HEK293T (cell line): ENCODE results near the gene MAP2K5.

Experiments used
- CTCF ChIA-PET: fragments of 350-600 bp; formaldehyde crosslinking; extraction: SDS; loops from one replicate; lab custom pipeline; 2021; ENCODE audit warnings: antibody characterized with exemption, inconsistent platforms; lab: Yijun Ruan, JAX
- POLR2A ChIA-PET: fragments of 350-600 bp; formaldehyde crosslinking; extraction: SDS; loops from one replicate; lab custom pipeline; 2020; ENCODE audit warnings: antibody characterized with exemption, inconsistent platforms; lab: Yijun Ruan, JAX
- DNase-seq: peaks from one replicate; pipeline ENCODE4 v3.0.0; 2012; ENCODE audit warnings: mixed read lengths; ENCODE audit errors: extremely low spot score
- ARNT ChIP-seq: fragments of 450-650 bp; IDR thresholded peaks from 2 replicates; pipeline ENCODE4 v1.6.1; 2017; ENCODE audit warnings: mild to moderate bottlenecking
- BHLHE40 ChIP-seq: fragments of 450-650 bp; IDR thresholded peaks from 2 replicates; pipeline ENCODE4 v1.6.1; 2016; ENCODE audit warnings: mild to moderate bottlenecking, moderate library complexity, borderline replicate concordance
- CTBP1 ChIP-seq: fragments of 450-650 bp; IDR thresholded peaks from 2 replicates; pipeline ENCODE4 v1.6.1; 2016; ENCODE audit warnings: borderline replicate concordance
- ELF4 ChIP-seq: fragments of 450-650 bp; IDR thresholded peaks from 2 replicates; pipeline ENCODE4 v1.6.1; 2017; ENCODE audit warnings: antibody characterized with exemption
- FOXA1 ChIP-seq: fragments of 450-650 bp; IDR thresholded peaks from 2 replicates; pipeline ENCODE4 v1.6.1; 2016; ENCODE audit warnings: mild to moderate bottlenecking
- FOXK2 ChIP-seq: fragments of 450-650 bp; IDR thresholded peaks from 2 replicates; pipeline ENCODE4 v1.6.1; 2016; ENCODE audit warnings: mild to moderate bottlenecking
- FOXM1 ChIP-seq: fragments of 450-650 bp; IDR thresholded peaks from 2 replicates; pipeline ENCODE4 v1.6.1; 2017; ENCODE audit warnings: mild to moderate bottlenecking, borderline replicate concordance
- HDGF ChIP-seq: fragments of 450-650 bp; IDR thresholded peaks from 2 replicates; pipeline ENCODE4 v1.6.1; 2017; ENCODE audit warnings: antibody characterized with exemption, borderline replicate concordance
- L3MBTL2 ChIP-seq: fragments of 450-650 bp; conservative IDR thresholded peaks from 2 replicates; pipeline ENCODE4 v1.6.1; 2016; ENCODE audit warnings: mild to moderate bottlenecking
- LEF1 ChIP-seq: fragments of 450-650 bp; IDR thresholded peaks from 2 replicates; pipeline ENCODE4 v1.6.1; 2017; ENCODE audit warnings: mild to moderate bottlenecking, borderline replicate concordance
- NFRKB ChIP-seq: fragments of 450-650 bp; IDR thresholded peaks from 2 replicates; pipeline ENCODE4 v1.6.1; 2016; ENCODE audit warnings: mild to moderate bottlenecking, moderate library complexity
- PKNOX1 ChIP-seq: fragments of 450-650 bp; IDR thresholded peaks from 2 replicates; pipeline ENCODE4 v1.6.1; 2016
- SP1 ChIP-seq: fragments of 450-650 bp; IDR thresholded peaks from 2 replicates; pipeline ENCODE4 v1.6.1; 2017
- SUZ12 ChIP-seq: fragments of 450-650 bp; IDR thresholded peaks from 2 replicates; pipeline ENCODE4 v1.6.1; 2016; ENCODE audit warnings: mild to moderate bottlenecking
- TARDBP ChIP-seq: fragments of 450-650 bp; IDR thresholded peaks from 2 replicates; pipeline ENCODE4 v1.6.1; 2016
- ZNF384 ChIP-seq: fragments of 450-650 bp; IDR thresholded peaks from 2 replicates; pipeline ENCODE4 v1.6.1; 2016

Gene MAP2K5

GRCh38 chr15:67528513-67528912 is 14.0 kb upstream of the MAP2K5 start:
- no peak for DNase-seq
- ChIA-PET POLR2A (interaction anchor here (1.7 kb wide), 1 partner anchor 14 kb away, joined by 9 read pairs; the partner anchor contains the start of gene MAP2K5), CTCF (no interaction called here)
- TF ChIP-seq SP1 (no peak), CTBP1 (no peak), FOXA1 (no peak), SUZ12 (no peak), NFRKB (no peak), L3MBTL2 (no peak), ARNT (no peak), BHLHE40 (no peak), PKNOX1 (no peak), LEF1 (no peak), ZNF384 (no peak), HDGF (no peak), ELF4 (no peak), FOXK2 (no peak), TARDBP (no peak), FOXM1 (no peak)

GRCh38 chr15:67531379-67531914 is 11.1 kb upstream of the MAP2K5 start:
- ChIA-PET CTCF (no interaction called here), POLR2A (interaction anchor here (1.7 to 1.9 kb wide), 2 partner anchors 9 to 11 kb away, joined by 5 to 6 read pairs; partner anchors contain the start of gene MAP2K5)
- DNase-seq, result no peak
- TF ChIP-seq L3MBTL2, result no peak
- no peak for TF ChIP-seq LEF1
- no peak for TF ChIP-seq SUZ12
- TF ChIP-seq NFRKB, result no peak
- no peak for TF ChIP-seq CTBP1
- no peak for TF ChIP-seq BHLHE40

GRCh38 chr15:67533873-67534272 is 8.6 kb upstream of the MAP2K5 start:
- ChIA-PET CTCF (interaction anchor here (0.7 kb wide), 1 partner anchor 292 kb away, joined by 3 read pairs; no protein-coding TSS in a partner anchor), POLR2A (no interaction called here)
- no peak for DNase-seq
- no peak for TF ChIP-seq TARDBP
- TF ChIP-seq L3MBTL2, result no peak
- TF ChIP-seq LEF1, result no peak
- TF ChIP-seq NFRKB, result no peak
- no peak; the same call in 1 of the 2 replicates for TF ChIP-seq PKNOX1
- TF ChIP-seq ELF4, result no peak
- no peak for TF ChIP-seq HDGF
- no peak for TF ChIP-seq BHLHE40
- no peak for TF ChIP-seq SUZ12
- no peak for TF ChIP-seq FOXA1
- no peak for TF ChIP-seq CTBP1
- no peak for TF ChIP-seq FOXM1
- no peak for TF ChIP-seq SP1
- no peak for TF ChIP-seq ZNF384
- no peak for TF ChIP-seq ARNT
- TF ChIP-seq FOXK2, result no peak

GRCh38 chr15:67534360-67534759 is 8.1 kb upstream of the MAP2K5 start:
- TF ChIP-seq ELF4 (no peak), BHLHE40 (no peak), SUZ12 (no peak), FOXM1 (no peak), TARDBP (no peak), SP1 (no peak), CTBP1 (no peak), PKNOX1 (no peak), FOXA1 (no peak), NFRKB (no peak), ZNF384 (no peak), FOXK2 (no peak), LEF1 (no peak), ARNT (no peak), HDGF (no peak)
- POLR2A ChIA-PET, result no interaction called here

GRCh38 chr15:67537771-67538170 is 4.7 kb upstream of the MAP2K5 start:
- POLR2A ChIA-PET, result interaction anchor here (1.2 kb wide), 1 partner anchor 16 kb away, joined by 3 read pairs; no protein-coding TSS in a partner anchor
- DNase-seq, result no peak
- TF ChIP-seq FOXM1 (no peak), ELF4 (no peak), ARNT (no peak), PKNOX1 (no peak), CTBP1 (no peak), LEF1 (no peak), HDGF (no peak), FOXK2 (no peak), L3MBTL2 (no peak), BHLHE40 (no peak), FOXA1 (no peak), TARDBP (no peak), SUZ12 (no peak), ZNF384 (no peak), NFRKB (no peak), SP1 (no peak)
- CTCF ChIA-PET, result no interaction called here

More at GRCh38 chr15:67534360-67534759, 8.1 kb upstream of the MAP2K5 start:
- CTCF ChIA-PET, result interaction anchor here (0.7 kb wide), 1 partner anchor 292 kb away, joined by 3 read pairs; no protein-coding TSS in a partner anchor
- DNase-seq, result no peak
